ENCODE measurements around the gene PRAC2.

Gene PRAC2

DNA sequence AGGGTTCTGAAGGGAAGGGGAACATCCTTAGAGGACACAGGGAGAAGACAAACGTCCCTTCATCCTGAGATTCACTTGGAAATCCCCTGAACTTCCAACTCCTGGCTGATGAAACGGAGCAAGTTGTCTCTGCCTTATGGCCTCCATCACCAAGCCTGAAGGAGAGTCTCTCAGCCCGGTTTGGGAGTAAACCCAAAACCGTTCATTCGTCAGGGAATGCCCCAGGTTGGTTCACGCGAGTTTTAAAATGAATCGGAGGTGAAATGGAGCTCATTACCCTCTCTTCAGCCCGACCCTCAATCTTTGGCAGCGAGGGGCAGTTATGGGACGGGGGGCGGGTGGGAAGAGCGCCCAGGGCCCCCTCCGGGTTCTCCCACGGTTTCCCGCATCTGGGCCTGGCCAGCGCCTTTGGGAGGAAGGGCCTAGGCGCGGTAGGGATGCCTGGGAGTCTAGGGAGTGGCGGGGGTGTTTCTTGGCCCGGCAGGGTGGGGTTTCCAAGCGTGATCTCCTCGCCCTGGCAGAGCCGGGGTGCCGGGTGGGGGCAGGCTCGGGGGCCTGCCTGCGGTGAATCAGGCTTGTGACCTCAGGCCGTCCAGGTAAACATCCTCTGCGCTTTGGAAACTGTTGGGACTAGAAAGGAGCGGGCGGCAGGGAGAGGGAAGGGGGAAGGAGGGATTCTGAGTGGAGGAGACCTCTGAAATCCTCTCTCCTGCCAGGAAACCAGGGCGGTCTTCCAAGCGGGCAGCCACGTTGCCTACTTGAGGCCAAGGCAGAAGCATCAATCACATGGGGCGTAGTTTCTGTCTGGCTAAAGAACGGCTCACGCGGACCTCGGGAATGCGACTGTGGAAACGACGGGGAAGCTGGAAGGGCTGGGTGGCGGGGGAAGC is 29.7 kb downstream of the PRAC2 start:
- in situ Hi-C loops (cut with MboI; ENCODE audit: low sequenced_read_pairs): no loop called here

DNA sequence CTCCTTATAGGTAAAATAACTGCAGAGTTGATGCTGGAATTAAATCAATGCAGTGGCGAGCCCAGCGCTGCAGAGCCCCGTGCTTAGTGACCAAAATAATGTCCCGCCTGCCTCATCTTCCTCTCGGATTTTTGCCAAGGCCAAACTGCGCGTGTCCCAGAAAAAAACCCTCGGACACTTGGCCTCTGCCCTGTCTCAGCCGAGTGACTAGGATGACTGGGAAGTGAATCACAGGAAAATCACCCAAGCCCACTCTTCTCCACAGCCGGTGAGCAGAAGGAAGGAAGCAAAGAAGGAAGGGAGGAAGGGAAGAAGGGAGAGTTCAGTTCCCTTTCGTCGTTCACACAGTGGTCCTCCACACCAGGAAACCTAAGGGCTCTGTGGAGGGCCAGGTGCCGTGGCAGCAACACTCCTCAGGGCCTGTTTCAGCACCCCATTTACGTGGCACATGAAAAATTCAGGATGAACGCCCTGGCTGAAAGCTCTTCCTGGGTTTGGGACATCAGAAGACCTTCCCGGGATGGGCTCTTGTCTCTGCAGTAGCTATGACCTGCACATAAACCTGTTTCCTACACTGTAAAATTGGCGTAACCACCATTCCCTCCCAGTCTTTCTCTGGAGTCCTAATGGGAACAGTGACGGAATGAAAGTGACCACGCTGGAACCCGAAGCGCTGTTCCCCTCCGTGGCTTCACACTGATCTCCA is 31.0 kb downstream of the PRAC2 start:
- in situ Hi-C loops (cut with MboI; ENCODE audit: low sequenced_read_pairs): no loop called here

DNA sequence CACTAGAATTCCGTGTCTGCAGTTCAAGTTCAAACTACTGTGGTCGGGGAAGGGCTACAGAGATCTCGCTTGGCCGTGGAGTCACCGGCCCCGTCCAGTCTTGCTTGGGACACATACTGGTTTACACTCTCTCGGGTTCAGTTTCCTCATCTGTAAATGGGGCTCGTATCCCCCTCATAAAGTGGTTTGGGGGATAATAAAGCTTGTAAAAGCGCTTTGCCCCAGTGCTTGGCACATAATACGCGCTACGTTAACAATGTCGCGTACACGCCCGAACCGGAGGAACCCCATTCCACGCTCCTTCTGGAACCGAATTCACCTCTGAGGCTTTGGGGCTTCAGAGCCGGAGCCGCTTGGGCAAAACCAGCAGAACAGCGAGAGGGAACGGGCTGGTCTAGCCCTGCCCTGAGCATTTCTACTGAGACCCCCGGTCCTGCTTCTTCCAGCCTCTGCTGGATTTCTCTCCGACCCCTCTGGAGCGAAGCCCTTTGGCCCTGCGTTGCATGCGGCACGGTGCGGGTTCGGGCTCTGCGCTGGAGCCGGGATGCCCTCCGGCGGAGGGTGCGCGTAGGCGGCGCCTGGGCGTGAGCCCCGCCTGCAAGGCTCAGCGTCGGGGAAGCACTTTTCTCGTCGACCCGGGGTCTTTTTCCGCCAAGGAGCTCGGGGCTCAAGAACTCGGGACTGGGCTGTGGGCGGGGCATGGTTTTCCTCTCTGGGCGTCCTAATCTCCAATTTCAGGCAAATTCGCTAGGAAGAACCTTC is 31.7 kb downstream of the PRAC2 start:
- in situ Hi-C loops (cut with MboI; ENCODE audit: low sequenced_read_pairs): no loop called here

DNA sequence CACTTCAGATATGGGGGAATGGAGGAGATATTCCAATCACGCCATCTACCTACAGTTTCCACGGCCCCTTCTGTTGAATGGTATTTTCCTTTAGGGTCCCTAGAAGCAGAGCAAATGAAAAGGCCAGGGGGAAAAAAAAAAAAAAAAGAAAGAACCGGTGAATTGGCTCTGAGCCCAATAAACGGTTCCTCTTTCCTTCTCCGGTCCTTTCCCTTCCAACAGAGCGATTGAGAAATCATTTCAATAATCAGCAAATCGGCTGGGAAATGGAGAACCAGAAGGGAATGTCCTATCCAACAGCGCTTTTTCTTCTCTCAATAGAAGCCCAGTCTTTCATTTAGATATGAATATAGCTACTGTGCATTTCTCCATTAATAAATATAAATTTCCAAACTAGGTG is 32.4 kb downstream of the PRAC2 start:
- in situ Hi-C loops (cut with MboI; ENCODE audit: low sequenced_read_pairs): no loop called here

DNA sequence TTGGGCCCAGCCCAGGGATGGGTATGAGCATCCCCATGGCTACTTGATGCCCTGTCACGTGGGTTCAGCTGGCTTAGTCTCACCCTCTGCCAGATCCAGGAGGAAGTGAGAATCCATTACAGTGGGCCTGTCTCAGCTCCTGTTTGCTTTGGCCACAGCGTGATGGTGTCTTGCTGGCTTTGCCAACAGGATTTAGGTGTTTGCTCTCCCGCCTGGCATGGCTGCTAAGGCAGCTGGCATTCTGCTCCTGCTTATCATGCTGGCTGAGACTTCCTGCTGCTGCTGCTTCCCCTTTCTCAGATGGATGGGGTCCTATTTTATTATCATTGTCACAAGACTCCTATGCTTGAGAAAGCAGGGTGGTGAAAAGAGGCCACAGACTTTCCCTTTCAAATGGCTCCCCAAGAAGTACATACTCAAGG is 33.9 kb downstream of the PRAC2 start:
- in situ Hi-C loops (cut with MboI; ENCODE audit: low sequenced_read_pairs): no loop called here

DNA sequence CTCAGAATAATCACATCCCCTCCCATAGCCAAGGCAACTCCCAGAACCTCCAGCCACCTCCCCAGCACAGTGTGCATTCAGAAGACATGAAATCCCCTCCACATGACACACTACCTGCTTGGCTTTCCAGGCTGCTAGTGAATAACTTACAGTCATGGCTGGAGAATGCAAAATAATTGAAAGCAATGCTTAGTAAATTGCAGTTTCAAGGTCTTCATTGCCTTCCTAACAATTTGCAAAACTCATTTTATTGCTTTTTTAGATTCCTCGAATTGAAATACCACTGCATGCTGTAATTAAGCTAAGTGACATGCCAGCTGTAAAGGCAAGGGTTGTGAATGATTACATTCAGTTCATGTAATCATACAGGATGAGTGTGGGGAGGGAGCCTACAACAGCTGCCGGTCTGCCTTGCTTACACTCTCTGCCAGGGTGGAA is 34.6 kb downstream of the PRAC2 start:
- in situ Hi-C loops (cut with MboI; ENCODE audit: low sequenced_read_pairs): no loop called here

DNA sequence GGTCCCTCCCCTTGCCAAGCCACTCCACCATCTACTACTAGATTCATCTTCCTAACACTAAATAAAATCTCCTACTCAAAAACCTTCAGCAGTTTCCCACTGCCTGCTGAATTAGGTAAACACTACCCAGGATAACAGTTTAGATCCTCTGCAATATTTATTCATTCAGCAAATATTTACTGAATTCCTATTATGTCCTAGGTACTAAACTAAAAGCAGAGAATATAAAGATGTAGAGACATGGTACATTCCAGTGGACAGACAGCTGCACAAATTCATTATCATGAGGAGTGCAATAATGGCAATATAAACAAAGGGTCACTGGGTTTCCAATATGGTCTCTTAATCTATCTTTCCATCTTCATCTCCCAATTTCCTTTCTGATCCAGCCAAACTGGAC is 36.3 kb downstream of the PRAC2 start:
- in situ Hi-C loops (cut with MboI; ENCODE audit: low sequenced_read_pairs): no loop called here

DNA sequence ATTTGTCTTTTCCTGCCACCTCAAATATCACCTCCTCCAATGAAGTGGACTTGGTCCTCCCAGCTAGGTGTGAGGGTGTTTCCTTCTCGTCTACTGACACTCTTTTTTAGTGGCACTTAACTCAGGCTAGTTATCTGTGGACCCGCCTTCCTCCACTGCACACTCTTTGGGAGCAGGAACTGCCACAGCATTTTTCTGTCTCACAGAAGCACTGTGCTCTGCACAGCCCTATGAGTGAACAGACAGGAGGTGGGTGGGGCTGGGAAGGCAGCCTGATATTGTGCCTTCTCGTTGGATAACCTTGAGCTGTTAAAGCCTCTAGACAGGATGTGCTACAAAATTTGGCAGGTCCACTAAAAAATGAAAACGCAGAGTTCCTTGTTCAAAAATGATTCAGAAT is 37.4 kb downstream of the PRAC2 start:
- in situ Hi-C loops (cut with MboI; ENCODE audit: low sequenced_read_pairs): no loop called here

DNA sequence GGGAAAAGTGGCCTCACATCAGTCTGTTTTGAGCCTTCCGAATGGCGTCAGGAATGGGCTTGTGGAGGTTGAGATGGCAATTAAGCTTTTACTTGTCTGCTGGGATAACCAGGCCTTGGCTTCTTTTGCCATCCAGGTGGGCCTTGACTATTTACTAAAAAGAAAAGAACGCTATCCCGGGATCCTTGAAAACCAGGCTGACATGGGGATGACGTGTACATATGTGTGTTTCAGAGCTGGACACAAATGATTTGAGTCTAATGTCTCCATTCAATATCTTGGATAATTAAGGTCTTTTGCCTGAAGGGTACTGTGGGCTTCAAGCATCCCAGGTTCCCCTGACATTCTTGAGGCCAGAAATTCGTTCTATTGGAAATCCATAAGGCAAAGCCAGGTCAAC is 38.1 kb downstream of the PRAC2 start:
- in situ Hi-C loops (cut with MboI; ENCODE audit: low sequenced_read_pairs): no loop called here

DNA sequence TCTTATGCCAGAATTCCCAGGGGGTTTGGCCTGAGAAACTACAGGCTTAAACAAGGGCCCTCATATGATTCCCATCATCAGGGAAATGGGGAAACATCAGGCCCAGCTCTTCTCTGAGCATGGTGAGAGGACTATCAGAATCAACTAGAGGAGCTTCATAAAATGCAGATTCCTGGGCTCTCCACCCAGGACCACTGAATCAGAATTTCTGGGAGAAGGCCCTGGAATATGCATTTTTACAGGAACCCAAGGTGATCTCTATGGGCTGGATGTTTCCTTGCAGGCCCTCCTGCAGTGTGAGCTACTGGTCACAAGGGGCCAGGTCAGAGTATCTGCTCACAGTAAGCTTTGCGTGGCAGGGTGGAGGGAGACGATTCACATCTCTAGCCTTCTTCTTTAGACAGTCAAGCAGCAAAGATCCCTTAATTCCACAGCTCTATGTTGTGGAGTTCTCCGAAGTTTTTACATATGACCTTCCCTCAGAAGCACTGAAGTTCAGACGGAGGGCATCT is 44.3 kb downstream of the PRAC2 start:
- in situ Hi-C loops (cut with MboI; ENCODE audit: low sequenced_read_pairs): no loop called here

DNA sequence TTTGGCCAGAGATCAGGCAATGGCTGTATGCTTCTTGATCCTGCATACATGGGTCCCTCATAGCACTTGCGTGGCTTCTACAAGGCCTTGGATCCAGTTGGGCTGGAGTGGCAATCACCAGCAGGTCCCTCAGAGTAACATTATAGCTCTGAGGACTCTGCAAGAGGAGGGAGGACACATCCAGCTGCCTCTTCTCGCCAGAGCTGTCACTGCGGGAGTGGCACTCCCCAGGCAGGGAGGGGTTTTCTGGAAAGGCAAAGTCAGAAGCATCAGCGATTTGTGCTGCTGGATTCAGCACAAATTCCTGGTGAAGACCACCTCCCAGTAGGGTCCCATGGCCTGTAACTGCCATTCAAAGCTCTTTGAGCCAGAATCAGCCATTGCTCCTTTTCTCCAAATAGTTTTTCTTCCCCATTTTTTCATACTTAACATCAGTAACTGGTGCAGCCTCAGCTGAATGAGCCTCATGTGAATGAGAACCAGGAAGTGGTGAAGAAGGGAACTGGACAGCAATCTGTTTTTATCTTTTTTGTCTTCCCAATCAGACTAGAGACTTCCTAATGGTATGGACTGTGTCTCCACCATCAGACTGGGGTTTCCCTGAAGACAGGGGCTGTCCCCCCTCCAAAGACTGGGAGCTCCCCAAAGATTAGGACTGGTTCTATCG is 46.2 kb downstream of the PRAC2 start:
- in situ Hi-C loops (cut with MboI; ENCODE audit: low sequenced_read_pairs): no loop called here

DNA sequence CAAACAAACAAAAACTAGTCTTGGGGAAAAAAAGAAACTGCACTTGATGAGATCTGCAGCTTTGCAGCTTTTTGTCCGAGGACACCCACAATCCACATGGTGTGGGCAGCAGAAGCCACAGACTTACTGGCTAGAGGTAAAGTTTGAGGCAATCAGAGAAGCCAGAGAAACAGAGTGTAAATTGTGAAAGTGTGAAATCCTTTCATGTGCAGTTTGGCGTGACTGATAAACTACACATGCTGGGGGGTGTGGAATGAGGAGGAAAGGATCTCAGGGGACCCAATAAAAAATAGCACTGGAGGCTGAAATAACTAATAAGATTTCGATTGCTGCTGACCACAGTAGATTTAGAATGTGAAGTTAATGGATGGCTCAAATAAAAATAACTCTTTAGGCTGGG is 48.0 kb downstream of the PRAC2 start:
- in situ Hi-C loops (cut with MboI; ENCODE audit: low sequenced_read_pairs): no loop called here

DNA sequence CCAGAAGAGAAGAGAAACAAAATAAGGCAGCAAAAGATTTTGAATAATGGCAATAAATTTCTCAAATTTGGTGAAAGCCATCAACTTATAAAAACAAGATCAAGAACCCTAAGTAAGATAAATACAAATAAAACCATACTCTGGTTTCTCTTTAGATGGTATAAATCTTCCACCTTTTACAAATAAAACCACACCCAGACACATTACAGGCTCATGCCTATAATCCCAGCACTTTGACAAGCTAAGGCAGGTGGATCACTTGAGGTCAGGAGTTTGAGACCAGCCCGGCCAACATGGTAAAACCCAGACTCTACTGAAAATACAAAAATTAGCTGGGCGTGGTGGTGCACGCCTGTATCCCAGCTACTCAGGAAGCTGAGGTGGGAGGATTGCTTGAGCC is 50.3 kb downstream of the PRAC2 start:
- in situ Hi-C loops (cut with MboI; ENCODE audit: low sequenced_read_pairs): no loop called here

Measured in HL-60/S4 treated with phorbol 12-myristate 13-acetate at 8.2 ng/mL for 4 days and 3 days (cell line).